Measurements from ENCODE around the gene ZSWIM2. TPM values are rescaled to one million over a fixed set of nuclear protein-coding genes. Genes with fewer than 3 reads are reported as not detected.
"Not testable (repeated sequence)": the region's sequence is repeated elsewhere in the genome, so short reads cannot be mapped to it uniquely, and the experiment has no call there.

The ZSWIM2 gene
- not detected in 2 replicates for total RNA-seq (2014; rRNA removed; shearing (Covaris generic))

GRCh38 chr2:186848873-186849578, at the start of gene ZSWIM2:
ZSWIM2 (minus strand) TSS chr2:186849170; CDS start chr2:186849130, 40 bp downstream.
- DNase-seq (ENCODE audit: low read depth): peak; percentile 78

GRCh38 chr2:186896220-186896619, 47.2 kb upstream of the ZSWIM2 start:
- not testable (repeated sequence) for DNase-seq (ENCODE audit: low read depth)

- no peak for DNase-seq (ENCODE audit: low read depth)
Measured at GRCh38 chr2:186895451-186895850, 46.5 kb upstream of the ZSWIM2 start.

- no peak for DNase-seq (ENCODE audit: low read depth)
Measured at GRCh38 chr2:186894478-186894877, 45.5 kb upstream of the ZSWIM2 start.

- DNase-seq (ENCODE audit: low read depth): no peak
Measured at GRCh38 chr2:186892821-186893220, 43.9 kb upstream of the ZSWIM2 start.

- DNase-seq (ENCODE audit: low read depth): no peak
Measured at GRCh38 chr2:186891185-186891621, 42.2 kb upstream of the ZSWIM2 start.

GRCh38 chr2:186889101-186889879, 40.3 kb upstream of the ZSWIM2 start:
- DNase-seq (ENCODE audit: low read depth): no peak

GRCh38 chr2:186887107-186888090, 38.4 kb upstream of the ZSWIM2 start:
- DNase-seq (ENCODE audit: low read depth): no peak

GRCh38 chr2:186884587-186884986, 35.6 kb upstream of the ZSWIM2 start:
- no peak for DNase-seq (ENCODE audit: low read depth)

GRCh38 chr2:186883666-186884065, 34.7 kb upstream of the ZSWIM2 start:
- no peak for DNase-seq (ENCODE audit: low read depth)

- no peak for DNase-seq (ENCODE audit: low read depth)
Measured at GRCh38 chr2:186882511-186883071, 33.6 kb upstream of the ZSWIM2 start.

GRCh38 chr2:186881660-186882059, 32.7 kb upstream of the ZSWIM2 start:
- no peak for DNase-seq (ENCODE audit: low read depth)

GRCh38 chr2:186879312-186879711, 30.3 kb upstream of the ZSWIM2 start:
- no peak for DNase-seq (ENCODE audit: low read depth)

GRCh38 chr2:186874713-186875112, 25.7 kb upstream of the ZSWIM2 start:
- DNase-seq (ENCODE audit: low read depth): no peak

- DNase-seq (ENCODE audit: low read depth): no peak
Measured at GRCh38 chr2:186871881-186872280, 22.9 kb upstream of the ZSWIM2 start.

- no peak for DNase-seq (ENCODE audit: low read depth)
Measured at GRCh38 chr2:186868344-186868743, 19.4 kb upstream of the ZSWIM2 start.

- peak; percentile 28 for DNase-seq (ENCODE audit: low read depth)
Measured at GRCh38 chr2:186862869-186863709, 14.1 kb upstream of the ZSWIM2 start.

- no peak for DNase-seq (ENCODE audit: low read depth)
Measured at GRCh38 chr2:186855216-186855615, 6.2 kb upstream of the ZSWIM2 start.

- DNase-seq (ENCODE audit: low read depth): no peak
Measured at GRCh38 chr2:186853951-186854350, 5.0 kb upstream of the ZSWIM2 start.

- no peak for DNase-seq (ENCODE audit: low read depth)
Measured at GRCh38 chr2:186852508-186852907, 3.5 kb upstream of the ZSWIM2 start.

GRCh38 chr2:186842373-186842772, 6.6 kb downstream of the ZSWIM2 start:
- DNase-seq (ENCODE audit: low read depth): no peak
